Loucy (cell line): ENCODE results near the gene TOX2.

Experiments used
- H2AFZ ChIP-seq: fragments of 200-600 bp; sonication (generic); 2 replicates; pipeline ENCODE4 v1.6.0; 2016; ENCODE audit warnings: antibody characterized with exemption, mild to moderate bottlenecking, low read length, moderate library complexity
- H3F3A ChIP-seq: fragments of 200-600 bp; 2 replicates; pipeline ENCODE4 v1.6.0; 2016; ENCODE audit warnings: antibody characterized with exemption, low read depth, mild to moderate bottlenecking
- H3K27me3 ChIP-seq: fragments of 200-600 bp; sonication (generic); 2 replicates; pipeline ENCODE4 v1.6.1; 2014; ENCODE audit warnings: low read length, mild to moderate bottlenecking; ENCODE audit not compliant: insufficient read depth, poor library complexity, severe bottlenecking
- H3K36me3 ChIP-seq: fragments of 200-600 bp; sonication (generic); 2 replicates; pipeline ENCODE4 v1.6.1; 2016; ENCODE audit warnings: low read length; ENCODE audit not compliant: insufficient read depth
- H3K4me1 ChIP-seq: fragments of 200-600 bp; sonication (generic); 2 replicates; pipeline ENCODE4 v1.5.1; 2014; ENCODE audit warnings: low read length, mild to moderate bottlenecking; ENCODE audit not compliant: insufficient read depth, poor library complexity, severe bottlenecking
- H3K4me2 ChIP-seq: fragments of 200-600 bp; sonication (generic); 2 replicates; pipeline ENCODE4 v1.6.0; 2014; ENCODE audit warnings: antibody characterized with exemption, low read length, low read depth, mild to moderate bottlenecking; ENCODE audit not compliant: poor library complexity, severe bottlenecking
- H3K4me3 ChIP-seq: fragments of 200-600 bp; sonication (generic); 2 replicates; pipeline ENCODE4 v1.5.1; 2014; ENCODE audit warnings: low read length, mild to moderate bottlenecking, mixed read lengths; ENCODE audit not compliant: poor library complexity, severe bottlenecking
- H3K79me2 ChIP-seq: fragments of 200-600 bp; sonication (generic); 2 replicates; pipeline ENCODE4 v1.6.1; 2014; ENCODE audit warnings: low read length; ENCODE audit not compliant: insufficient read depth
- H3K9ac ChIP-seq: fragments of 200-600 bp; sonication (generic); 2 replicates; pipeline ENCODE4 v1.6.0; 2014; ENCODE audit warnings: mild to moderate bottlenecking, low read depth, low read length, moderate library complexity; ENCODE audit not compliant: poor library complexity, severe bottlenecking
- H3K9me2 ChIP-seq: fragments of 200-600 bp; sonication (generic); replicated peaks from 2 replicates; pipeline ENCODE4 v1.6.1; 2016; ENCODE audit warnings: low read depth, low read length, mixed read lengths
- H3K9me3 ChIP-seq: fragments of 200-600 bp; sonication (generic); 2 replicates; pipeline ENCODE4 v1.6.1; 2014; ENCODE audit warnings: mild to moderate bottlenecking, antibody characterized with exemption, low read length, low read depth; ENCODE audit not compliant: insufficient read depth
- H4K20me1 ChIP-seq: fragments of 200-600 bp; sonication (generic); 2 replicates; pipeline ENCODE4 v1.6.0; 2014; ENCODE audit warnings: antibody characterized with exemption, low read length, mild to moderate bottlenecking; ENCODE audit not compliant: insufficient read depth, poor library complexity, severe bottlenecking
- EZH2phosphoT487 ChIP-seq: fragments of 200-600 bp; IDR thresholded peaks from 2 replicates; pipeline ENCODE4 v1.6.1; 2018; ENCODE audit warnings: antibody characterized with exemption, mild to moderate bottlenecking, moderate library complexity, borderline replicate concordance
- TF ChIP-seq, protein P1 (sequence below): fragments of 200-600 bp; sonication (generic); conservative IDR thresholded peaks from 2 replicates; pipeline ENCODE4 v1.5.1; 2014; ENCODE audit warnings: mild to moderate bottlenecking, antibody characterized with exemption, low read length

The TOX2 gene

DNA sequence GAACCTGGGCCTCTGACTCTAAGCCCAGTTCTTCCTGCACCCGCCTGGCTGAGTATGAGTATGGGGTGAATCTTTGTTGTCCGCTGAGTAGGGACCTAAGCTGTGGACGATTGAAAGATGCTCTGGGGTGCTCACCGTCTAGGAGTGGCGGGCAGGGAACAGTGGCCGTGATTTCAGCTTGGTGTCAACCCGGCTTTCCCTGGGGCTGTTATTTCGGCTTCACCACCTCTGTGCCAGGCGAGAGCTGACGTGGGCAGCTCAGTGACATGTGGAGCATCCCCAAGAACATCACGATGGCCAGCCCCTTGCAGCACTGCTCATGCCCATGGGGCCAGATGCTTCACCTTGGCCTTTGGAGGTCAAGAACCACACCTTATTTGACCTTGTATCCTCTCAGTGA, 102.6 kb downstream of the TOX2 start:
- H3K79me2 ChIP-seq: no peaks in the 10 kb centered on the region
- no peaks in the 10 kb centered on the region for H3K9me2 ChIP-seq
- H3K4me2 ChIP-seq: no peak overlapping the region
- H3K9me3 ChIP-seq: no peaks in the 10 kb centered on the region
- peaks cover 27% of the 10 kb centered on the region for H3K4me1 ChIP-seq
- H3K4me3 ChIP-seq: no peak overlapping the region
- H4K20me1 ChIP-seq: no peaks in the 10 kb centered on the region
- H2AFZ ChIP-seq: no peak overlapping the region
- no peaks in the 10 kb centered on the region for H3K27me3 ChIP-seq
- H3F3A ChIP-seq: no peaks in the 10 kb centered on the region
- H3K36me3 ChIP-seq: no peaks in the 10 kb centered on the region
- no peak for TF ChIP-seq EZH2phosphoT487
- H3K9ac ChIP-seq: no peak overlapping the region

DNA sequence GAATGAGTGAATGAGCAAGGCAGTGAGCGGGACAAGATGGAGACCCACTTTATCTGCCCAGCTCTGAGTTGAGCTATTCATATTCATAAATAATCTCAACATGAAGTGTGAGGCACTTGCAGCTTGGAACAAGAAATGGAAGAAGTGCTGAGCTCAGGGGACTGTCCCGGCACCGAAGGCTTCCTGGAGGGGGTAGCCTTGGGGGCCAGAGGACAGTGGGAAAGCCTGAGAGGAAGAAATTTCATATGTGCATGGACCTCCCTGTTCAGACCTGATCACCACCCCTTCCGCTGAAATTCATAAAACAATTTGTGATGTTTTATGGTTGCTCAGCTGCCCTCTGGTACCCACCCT, 103.2 kb downstream of the TOX2 start:
- no peaks in the 10 kb centered on the region for H3K36me3 ChIP-seq
- no peaks in the 10 kb centered on the region for H3K27me3 ChIP-seq
- H4K20me1 ChIP-seq: no peaks in the 10 kb centered on the region
- H2AFZ ChIP-seq: no peak overlapping the region
- no peak overlapping the region for H3K9ac ChIP-seq
- no peak overlapping the region for H3K4me3 ChIP-seq
- H3K4me1 ChIP-seq: peaks cover 24% of the 10 kb centered on the region
- no peak overlapping the region for H3K4me2 ChIP-seq
- no peaks in the 10 kb centered on the region for H3K9me2 ChIP-seq
- no peaks in the 10 kb centered on the region for H3K79me2 ChIP-seq
- TF ChIP-seq EZH2phosphoT487: no peak
- TF ChIP-seq, protein P1, sequence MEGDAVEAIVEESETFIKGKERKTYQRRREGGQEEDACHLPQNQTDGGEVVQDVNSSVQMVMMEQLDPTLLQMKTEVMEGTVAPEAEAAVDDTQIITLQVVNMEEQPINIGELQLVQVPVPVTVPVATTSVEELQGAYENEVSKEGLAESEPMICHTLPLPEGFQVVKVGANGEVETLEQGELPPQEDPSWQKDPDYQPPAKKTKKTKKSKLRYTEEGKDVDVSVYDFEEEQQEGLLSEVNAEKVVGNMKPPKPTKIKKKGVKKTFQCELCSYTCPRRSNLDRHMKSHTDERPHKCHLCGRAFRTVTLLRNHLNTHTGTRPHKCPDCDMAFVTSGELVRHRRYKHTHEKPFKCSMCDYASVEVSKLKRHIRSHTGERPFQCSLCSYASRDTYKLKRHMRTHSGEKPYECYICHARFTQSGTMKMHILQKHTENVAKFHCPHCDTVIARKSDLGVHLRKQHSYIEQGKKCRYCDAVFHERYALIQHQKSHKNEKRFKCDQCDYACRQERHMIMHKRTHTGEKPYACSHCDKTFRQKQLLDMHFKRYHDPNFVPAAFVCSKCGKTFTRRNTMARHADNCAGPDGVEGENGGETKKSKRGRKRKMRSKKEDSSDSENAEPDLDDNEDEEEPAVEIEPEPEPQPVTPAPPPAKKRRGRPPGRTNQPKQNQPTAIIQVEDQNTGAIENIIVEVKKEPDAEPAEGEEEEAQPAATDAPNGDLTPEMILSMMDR: no peak
- no peaks in the 10 kb centered on the region for H3F3A ChIP-seq
- H3K9me3 ChIP-seq: no peaks in the 10 kb centered on the region

DNA sequence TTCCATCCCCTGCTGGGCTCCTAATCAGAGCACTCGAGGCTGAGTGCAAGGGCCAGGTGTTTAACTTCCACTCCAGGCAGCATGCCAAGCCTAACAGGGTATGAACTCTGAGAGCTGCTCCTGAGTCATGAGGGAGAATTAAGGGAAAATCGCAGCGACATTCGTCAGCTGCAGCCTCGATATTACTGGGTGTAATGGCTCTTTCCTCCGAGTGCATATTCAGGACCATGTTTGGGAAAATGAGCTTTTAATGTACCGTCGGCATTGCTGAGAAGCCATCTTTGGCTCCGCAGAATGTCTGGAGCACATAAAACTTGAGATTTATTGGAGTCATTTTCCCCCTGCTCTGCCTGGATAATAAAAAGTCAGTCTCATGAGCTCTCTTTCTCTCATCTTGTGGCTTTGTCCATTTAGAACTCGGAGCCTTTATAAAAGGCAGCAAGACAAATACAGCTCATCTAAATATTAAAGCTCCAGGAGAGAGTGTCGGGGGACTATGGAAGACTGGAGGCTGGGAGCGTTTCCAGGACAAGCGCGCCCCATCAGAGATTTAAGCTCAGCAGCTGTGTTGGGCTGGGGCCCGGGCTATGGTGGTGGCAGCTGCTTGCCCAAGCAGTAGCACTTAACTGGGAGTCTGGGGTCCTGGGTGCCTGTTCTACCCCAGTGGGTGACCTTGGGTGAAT, 103.7 kb downstream of the TOX2 start:
- Histone ChIP-seq H3K9me3 (no peaks in the 10 kb centered on the region), H3K27me3 (no peaks in the 10 kb centered on the region), H3F3A (no peaks in the 10 kb centered on the region), H3K4me2 (no peak overlapping the region), H3K9me2 (no peaks in the 10 kb centered on the region), H3K79me2 (no peaks in the 10 kb centered on the region), H4K20me1 (no peaks in the 10 kb centered on the region), H3K36me3 (no peaks in the 10 kb centered on the region), H3K4me1 (peaks cover 24% of the 10 kb centered on the region), H3K4me3 (no peak overlapping the region), H2AFZ (no peak overlapping the region), H3K9ac (no peak overlapping the region)
- TF ChIP-seq, protein P1: no peak
- no peak for TF ChIP-seq EZH2phosphoT487
